SJCRH30 (cell line): Measurements from ENCODE around the gene VWA5B1. TPM values are rescaled to one million over a fixed set of nuclear protein-coding genes. Genes with fewer than 3 reads are reported as not detected.

Source experiments
- DNase-seq, 2 experiments: peaks; one replicate each; pipeline ENCODE4 v3.0.0-alpha.2; 2015 to 2020
- H3K27ac ChIP-seq: fragments of 250-450 bp; sonication (Bioruptor Pico); 2 replicates; pipeline ENCODE4 v1.5.1; 2020; ENCODE audit warnings: mild to moderate bottlenecking, moderate library complexity
- H3K27me3 ChIP-seq: fragments of 250-450 bp; sonication (Bioruptor Pico); 2 replicates; pipeline ENCODE4 v1.5.1; 2020; ENCODE audit warnings: mild to moderate bottlenecking, moderate library complexity
- H3K36me3 ChIP-seq: fragments of 250-450 bp; sonication (Bioruptor Pico); 2 replicates; pipeline ENCODE4 v1.5.1; 2020; ENCODE audit warnings: mild to moderate bottlenecking, moderate library complexity
- H3K4me1 ChIP-seq: fragments of 250-450 bp; sonication (Bioruptor Pico); 2 replicates; pipeline ENCODE4 v1.5.1; 2020; ENCODE audit warnings: mild to moderate bottlenecking, moderate library complexity
- H3K4me3 ChIP-seq: fragments of 250-450 bp; sonication (Bioruptor Pico); 2 replicates; pipeline ENCODE4 v1.5.1; 2020; ENCODE audit warnings: mild to moderate bottlenecking, moderate library complexity
- H3K9me3 ChIP-seq: fragments of 250-450 bp; sonication (Bioruptor Pico); replicated peaks from 2 replicates; pipeline ENCODE4 v1.5.1; 2020; ENCODE audit warnings: mild to moderate bottlenecking, moderate library complexity
- total RNA-seq: library from RNA; depleted of rRNA; stranded (reverse); fragments of >200 nt; shearing (Covaris generic); gene quantifications from 2 replicates; pipeline ENCODE4 v1.2.3, GENCODE V29; 2014

Gene VWA5B1
- total RNA-seq, 1 experiment from 2014 or later: not detected

DNA sequence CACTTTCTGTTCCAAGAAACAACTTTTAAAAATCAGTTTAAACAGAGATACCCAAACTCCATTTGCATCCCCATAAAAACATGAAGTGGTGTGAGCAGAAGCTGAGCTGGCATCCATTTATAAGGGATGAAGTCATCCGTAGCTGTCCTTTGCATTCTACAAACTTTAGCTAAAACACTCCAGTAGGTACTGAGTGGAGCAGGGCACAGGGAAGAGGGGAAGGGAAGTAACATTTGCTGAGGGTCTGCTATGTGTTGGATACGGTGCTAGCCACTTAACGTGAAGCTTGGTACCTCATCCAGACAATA is 32.9 kb downstream of the VWA5B1 start:
- peaks cover 28% of the 10 kb centered on the region for H3K27me3 ChIP-seq
- H3K9me3 ChIP-seq: no peaks in the 10 kb centered on the region
- no peak overlapping the region for H3K4me3 ChIP-seq
- peaks cover 15% of the 10 kb centered on the region for H3K4me1 ChIP-seq
- DNase-seq: no peak
- no peaks in the 10 kb centered on the region for H3K36me3 ChIP-seq
- H3K27ac ChIP-seq: no peak overlapping the region

DNA sequence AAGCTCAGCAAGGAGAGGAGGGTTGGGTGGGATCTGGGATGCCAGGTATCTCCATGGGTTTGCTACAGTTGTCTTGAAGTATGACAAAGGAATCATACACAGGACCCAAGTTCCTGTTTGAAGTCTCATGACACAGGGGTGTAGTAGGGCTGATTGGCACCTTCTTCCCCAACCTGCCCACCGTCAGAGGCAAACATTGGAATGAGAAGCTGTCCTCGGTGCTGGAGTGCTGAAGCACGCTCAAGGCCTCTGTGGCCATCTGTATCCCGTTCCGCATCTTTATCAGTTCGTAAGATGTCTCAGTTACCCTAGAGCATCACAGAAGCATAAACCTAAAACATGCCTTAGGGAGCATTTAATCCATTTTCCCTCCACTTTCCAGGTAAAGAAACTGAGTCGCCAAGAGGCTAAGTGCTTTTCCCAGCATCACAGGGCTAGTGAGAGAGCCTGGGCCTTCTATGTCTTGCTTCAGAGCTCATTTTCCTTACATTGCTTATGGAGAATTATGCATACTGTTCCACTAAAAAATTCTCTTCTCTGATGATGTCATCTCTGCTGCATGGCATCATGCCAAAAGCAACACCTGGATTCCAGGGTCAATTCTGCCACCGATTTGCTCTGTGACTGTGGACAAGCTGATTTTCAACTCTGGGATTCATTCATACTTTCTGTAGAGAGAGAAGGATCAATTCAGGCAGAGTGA is 34.2 kb downstream of the VWA5B1 start:
- H3K27ac ChIP-seq: no peak overlapping the region
- H3K27me3 ChIP-seq: peaks cover 28% of the 10 kb centered on the region

DNA sequence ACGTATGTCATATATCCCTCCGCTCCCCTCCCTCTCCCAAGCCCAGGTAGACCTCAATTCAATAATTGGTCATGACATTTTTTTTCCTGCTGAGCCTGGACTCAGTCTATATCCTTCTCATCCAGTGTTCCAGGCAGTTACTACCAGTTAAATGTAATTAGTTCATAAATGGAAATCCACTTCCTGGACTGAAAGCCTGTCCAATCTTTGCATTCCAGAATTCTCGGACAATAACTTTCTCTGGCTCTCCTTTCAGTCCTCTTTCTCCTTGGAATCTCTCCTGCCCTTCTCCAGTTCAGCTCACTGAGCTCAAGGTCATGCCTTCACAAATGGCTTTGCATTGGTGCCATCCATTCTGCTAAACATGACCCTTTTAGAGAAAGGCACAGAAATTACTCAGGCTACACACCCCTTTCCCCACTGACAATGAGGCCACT is 34.8 kb downstream of the VWA5B1 start:
- DNase-seq: no peak
- Histone ChIP-seq H3K4me3 (no peak overlapping the region), H3K4me1 (peaks cover 15% of the 10 kb centered on the region), H3K36me3 (no peaks in the 10 kb centered on the region), H3K27me3 (peaks cover 26% of the 10 kb centered on the region), H3K9me3 (no peaks in the 10 kb centered on the region), H3K27ac (no peak overlapping the region)

More for the DNA sequence above, 34.2 kb downstream of the VWA5B1 start:
- Histone ChIP-seq H3K36me3 (no peaks in the 10 kb centered on the region), H3K9me3 (no peaks in the 10 kb centered on the region), H3K4me1 (peaks cover 15% of the 10 kb centered on the region), H3K4me3 (no peak overlapping the region)
- DNase-seq: no peak

DNA sequence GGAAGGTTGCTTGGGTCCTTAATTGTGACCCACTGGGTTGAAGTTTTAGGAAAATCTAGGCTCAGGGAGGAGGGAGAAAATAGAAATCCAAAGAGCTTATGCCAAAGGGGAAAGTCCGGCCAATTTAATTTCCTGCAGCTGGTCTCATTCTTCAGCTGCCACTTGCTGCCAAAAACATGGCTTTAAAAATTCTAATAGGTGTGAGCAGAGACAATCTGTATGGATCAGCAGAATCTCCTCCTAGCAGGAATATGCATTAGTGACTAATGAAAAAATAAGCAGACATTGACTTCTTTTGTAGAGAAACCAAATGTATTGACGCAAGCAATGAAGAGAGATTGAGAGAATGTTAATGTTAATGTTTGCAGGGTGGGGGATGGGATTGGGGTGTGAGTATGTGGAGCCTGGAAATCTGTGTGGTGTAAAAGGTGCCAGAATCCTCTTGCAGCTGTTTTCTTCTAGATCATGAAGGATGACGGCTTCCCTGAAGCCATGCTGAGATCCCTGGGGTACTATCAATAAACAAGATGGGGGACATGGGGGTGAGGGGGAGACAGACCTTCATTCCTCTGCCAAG is 35.3 kb downstream of the VWA5B1 start:
- H3K36me3 ChIP-seq: no peaks in the 10 kb centered on the region
- no peak overlapping the region for H3K27ac ChIP-seq
- DNase-seq: peak in 1 of 2 experiments; percentile 38

DNA sequence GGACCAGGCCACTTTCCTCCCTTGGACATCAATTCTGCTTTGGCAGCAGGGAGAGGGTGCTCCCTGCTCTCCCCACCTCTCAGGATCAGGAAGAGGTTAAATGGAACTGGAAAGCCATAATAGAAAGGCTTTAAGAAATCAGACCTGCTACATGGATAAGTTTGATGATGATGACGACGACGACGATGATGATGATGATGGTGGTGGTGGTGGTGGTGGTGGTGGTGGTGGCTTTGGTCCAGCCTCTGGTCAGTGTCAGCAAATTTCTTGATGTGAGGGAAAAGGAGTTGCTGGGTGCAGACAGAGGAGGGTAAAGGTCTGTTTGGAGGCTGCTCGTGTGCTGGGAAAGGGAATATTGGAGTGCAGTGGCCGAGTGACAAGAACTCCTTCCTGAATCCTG is 36.8 kb downstream of the VWA5B1 start:
- Histone ChIP-seq H3K27me3 (peaks cover 11% of the 10 kb centered on the region), H3K4me3 (no peak overlapping the region), H3K4me1 (peaks cover 15% of the 10 kb centered on the region), H3K9me3 (no peaks in the 10 kb centered on the region), H3K27ac (no peak overlapping the region), H3K36me3 (no peaks in the 10 kb centered on the region)
- DNase-seq: no peak

More for the DNA sequence above, 35.3 kb downstream of the VWA5B1 start:
- Histone ChIP-seq H3K4me3 (no peak overlapping the region), H3K4me1 (peaks cover 15% of the 10 kb centered on the region), H3K9me3 (no peaks in the 10 kb centered on the region), H3K27me3 (peaks cover 22% of the 10 kb centered on the region)

DNA sequence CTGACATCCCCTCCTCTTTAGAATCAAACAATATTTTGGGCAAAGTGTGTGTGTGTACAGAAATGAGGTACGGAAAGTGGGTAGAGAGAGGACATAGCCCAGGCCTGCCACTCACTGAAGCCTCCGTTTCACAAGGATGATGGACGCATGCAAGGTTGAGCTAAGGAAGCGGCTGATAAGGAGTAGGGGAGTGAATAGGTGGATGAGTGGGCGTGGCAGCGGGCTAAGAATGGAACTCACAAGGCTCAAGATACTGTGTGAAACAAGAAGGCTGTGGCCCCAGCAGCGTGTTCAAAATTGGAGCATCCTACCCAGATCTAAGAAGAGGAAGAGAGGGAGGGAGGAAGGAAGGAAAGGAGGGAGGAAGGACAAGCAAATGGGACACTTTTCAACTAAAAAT is 37.5 kb downstream of the VWA5B1 start:
- Histone ChIP-seq H3K36me3 (no peaks in the 10 kb centered on the region), H3K4me1 (peaks cover 15% of the 10 kb centered on the region), H3K4me3 (no peak overlapping the region), H3K27ac (no peak overlapping the region), H3K27me3 (peaks cover 5% of the 10 kb centered on the region; the same call in 1 of the 2 replicates), H3K9me3 (no peaks in the 10 kb centered on the region)
- DNase-seq: no peak

DNA sequence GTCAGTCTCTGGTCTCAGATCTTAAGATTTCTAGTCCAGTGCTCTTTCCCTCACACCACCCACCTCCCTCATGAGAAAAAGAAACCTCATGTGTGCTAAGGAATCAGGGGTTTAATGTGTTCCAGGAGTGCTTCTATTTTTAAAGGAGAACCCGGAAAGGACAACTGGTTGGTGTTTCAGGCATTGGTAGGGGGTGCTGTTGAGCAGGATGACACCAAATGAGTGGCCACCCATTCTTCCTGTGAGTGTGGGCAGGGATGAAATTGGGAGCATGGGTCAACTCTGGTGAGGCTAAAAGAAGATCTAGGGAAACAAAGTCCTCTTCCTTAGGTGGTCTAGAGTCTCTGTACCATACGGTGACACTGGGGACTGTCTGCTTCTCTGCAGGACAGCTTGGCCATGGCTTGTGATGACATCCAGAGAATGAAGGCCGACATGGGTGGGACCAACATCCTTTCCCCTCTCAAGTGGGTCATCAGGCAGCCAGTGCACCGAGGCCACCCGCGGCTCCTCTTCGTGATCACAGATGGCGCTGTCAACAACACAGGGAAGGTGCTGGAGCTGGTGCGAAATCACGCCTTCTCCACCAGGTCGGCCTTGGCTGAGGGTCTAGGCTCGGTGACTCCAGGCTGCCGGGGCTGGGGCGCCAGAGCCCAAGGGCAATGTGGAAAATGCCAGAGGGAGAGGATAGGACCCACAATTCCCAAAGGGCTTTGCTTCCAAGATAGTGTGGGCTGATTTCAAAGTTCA is 39.3 kb downstream of the VWA5B1 start:
- no peak for DNase-seq
- H3K4me3 ChIP-seq: no peak overlapping the region
- H3K36me3 ChIP-seq: no peaks in the 10 kb centered on the region
- no peaks in the 10 kb centered on the region for H3K9me3 ChIP-seq
- H3K4me1 ChIP-seq: peaks cover 14% of the 10 kb centered on the region
- no peak overlapping the region for H3K27ac ChIP-seq
- H3K27me3 ChIP-seq: no peaks in the 10 kb centered on the region; the same call in none of the 2 replicates

DNA sequence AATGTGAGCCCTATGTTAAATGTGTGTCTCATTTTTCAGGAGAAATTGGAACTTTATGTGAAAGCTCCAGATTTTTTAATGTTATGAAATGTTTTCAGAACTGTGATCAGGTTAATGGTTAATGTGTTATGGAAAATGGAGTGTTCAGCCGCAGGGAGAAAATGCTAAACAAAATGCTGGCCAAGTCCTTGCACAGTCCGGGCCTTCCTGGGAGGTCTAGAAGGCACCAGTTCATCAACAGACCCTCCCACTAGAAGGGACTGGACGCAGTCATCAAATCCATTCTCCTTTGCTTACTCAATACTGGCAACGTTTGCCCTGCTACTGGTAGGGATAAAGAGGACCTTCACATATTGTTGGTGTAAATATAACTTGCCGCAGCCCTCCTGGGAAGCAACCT is 43.4 kb downstream of the VWA5B1 start:
- H3K36me3 ChIP-seq: no peaks in the 10 kb centered on the region
- no peak for DNase-seq
- H3K4me1 ChIP-seq: no peaks in the 10 kb centered on the region
- H3K9me3 ChIP-seq: no peaks in the 10 kb centered on the region
- H3K27me3 ChIP-seq: no peaks in the 10 kb centered on the region; the same call in none of the 2 replicates
- H3K27ac ChIP-seq: no peak overlapping the region
- no peak overlapping the region for H3K4me3 ChIP-seq

DNA sequence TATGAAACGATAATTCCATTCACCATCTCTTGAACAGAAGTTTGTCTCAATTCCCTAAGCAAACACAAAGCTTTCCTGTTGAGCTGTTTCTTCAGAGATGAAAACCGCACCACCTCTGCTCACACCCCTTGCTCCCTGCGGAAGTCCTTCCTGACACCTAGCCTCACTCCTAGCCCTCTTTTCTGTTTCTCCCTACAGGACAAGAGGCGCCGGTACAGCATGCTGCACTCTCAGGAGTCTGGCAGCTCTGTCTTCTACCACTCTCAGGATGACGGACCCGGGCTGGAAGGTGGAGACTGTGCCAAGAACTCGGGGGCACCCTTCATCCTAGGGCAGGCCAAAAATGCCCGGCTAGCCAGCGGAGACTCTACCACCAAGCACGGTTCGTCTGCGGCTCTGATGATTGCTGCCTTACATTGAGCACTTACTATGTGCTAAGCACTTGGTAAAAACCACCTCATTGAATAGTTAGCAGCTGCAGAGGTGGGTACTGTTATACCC is 45.5 kb downstream of the VWA5B1 start:
- H3K36me3 ChIP-seq: no peaks in the 10 kb centered on the region
- no peaks in the 10 kb centered on the region; the same call in none of the 2 replicates for H3K27me3 ChIP-seq
- no peaks in the 10 kb centered on the region for H3K4me1 ChIP-seq
- H3K27ac ChIP-seq: no peak overlapping the region
- H3K4me3 ChIP-seq: no peak overlapping the region
- DNase-seq: no peak
- H3K9me3 ChIP-seq: no peaks in the 10 kb centered on the region

DNA sequence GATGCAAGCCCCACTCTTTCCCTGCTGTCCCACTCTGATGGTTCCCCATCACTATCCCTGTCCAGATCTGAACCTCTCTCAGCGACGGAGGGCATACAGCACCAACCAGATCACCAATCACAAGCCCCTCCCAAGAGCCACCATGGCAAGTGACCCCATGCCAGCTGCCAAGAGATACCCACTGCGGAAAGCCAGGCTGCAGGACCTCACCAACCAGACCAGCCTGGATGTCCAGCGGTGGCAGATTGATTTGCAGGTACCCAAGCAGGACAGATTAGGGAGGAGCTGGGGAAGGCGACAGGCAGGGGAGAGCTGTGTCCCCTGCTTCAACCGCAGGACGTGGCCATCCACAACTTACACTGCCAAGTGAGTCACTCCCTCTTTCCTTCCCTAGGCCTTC is 46.9 kb downstream of the VWA5B1 start:
- Histone ChIP-seq H3K36me3 (no peaks in the 10 kb centered on the region), H3K9me3 (no peaks in the 10 kb centered on the region), H3K27ac (no peak overlapping the region), H3K27me3 (no peaks in the 10 kb centered on the region; the same call in 1 of the 2 replicates), H3K4me1 (no peaks in the 10 kb centered on the region), H3K4me3 (no peak overlapping the region)
- DNase-seq: no peak

DNA sequence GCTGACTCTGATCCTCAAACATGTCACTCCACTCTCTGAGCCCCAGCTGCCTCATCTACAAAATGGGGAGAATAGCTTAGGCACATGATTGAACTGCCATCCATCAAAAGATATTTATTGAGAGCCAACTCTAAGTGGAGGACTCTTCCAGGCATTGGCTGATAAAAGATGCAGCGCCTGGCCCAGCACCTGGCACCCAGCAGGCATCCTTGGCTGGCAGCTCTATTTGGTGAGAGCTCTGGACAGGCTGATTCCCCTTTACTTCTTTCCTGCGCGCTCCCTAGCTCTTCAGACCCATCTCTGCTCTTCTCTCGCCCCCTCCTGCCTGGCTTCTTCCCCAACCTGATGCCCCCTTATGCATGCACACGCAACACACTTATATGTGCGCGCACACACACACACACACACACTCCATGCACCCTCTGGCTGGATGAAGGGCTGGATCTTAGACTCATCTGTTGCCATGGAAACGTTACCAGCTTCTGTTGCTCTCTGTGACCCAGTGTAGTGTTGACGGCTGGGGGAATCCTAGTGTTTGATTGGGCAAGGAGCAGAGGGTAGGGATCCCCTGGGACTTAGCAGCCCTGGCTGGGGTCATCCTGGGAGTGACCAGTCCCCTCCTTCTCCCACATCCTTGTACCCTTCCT is 49.3 kb downstream of the VWA5B1 start:
- Histone ChIP-seq H3K9me3 (no peaks in the 10 kb centered on the region), H3K4me1 (no peaks in the 10 kb centered on the region), H3K4me3 (no peak overlapping the region), H3K27me3 (no peaks in the 10 kb centered on the region; the same call in 1 of the 2 replicates), H3K27ac (no peak overlapping the region), H3K36me3 (no peaks in the 10 kb centered on the region)
- no peak for DNase-seq

DNA sequence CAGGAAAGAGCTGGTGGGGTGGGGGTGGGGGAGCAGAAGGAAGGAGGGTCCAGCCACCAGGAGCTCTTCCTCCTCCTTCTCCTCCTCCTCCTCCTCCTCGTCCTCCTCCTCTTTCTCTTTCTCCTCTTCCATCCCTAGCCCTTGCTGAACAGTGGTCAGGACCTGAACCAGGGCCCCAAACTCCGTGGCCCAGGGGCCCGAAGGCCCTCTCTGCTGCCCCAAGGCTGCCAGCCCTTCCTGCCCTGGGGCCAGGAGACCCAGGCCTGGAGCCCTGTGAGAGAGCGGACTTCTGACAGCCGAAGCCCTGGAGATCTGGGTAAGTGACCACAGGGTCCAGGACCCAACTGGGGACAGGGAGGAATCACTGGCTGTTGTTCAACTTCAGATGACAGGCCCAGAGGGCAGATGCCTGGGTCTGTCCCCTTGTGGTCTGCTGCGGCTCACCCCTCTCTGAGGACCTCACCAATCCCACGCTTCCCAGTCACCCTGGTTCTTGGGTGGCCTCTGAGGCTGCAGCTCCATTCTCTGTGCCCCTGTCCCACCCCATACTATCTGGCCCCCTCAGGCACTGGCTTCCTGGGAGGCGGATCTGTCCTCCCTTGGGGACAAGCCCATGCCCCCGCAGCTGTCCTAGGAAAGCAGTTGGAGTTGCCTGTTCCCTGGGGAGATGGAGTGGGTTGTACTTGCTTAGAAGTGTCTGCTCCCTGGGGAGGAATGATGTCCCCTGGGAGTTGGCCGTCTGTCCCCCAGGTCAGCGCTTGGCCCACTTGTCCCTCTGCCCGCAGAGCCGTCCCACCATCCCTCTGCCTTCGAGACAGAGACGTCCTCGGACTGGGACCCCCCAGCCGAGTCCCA is 51.8 kb downstream of the VWA5B1 start:
- Histone ChIP-seq H3K36me3 (no peaks in the 10 kb centered on the region), H3K9me3 (no peaks in the 10 kb centered on the region; the same call in 1 of the 2 replicates), H3K4me1 (no peaks in the 10 kb centered on the region), H3K4me3 (no peak overlapping the region), H3K27ac (no peak overlapping the region), H3K27me3 (no peaks in the 10 kb centered on the region; the same call in 1 of the 2 replicates)
- no peak for DNase-seq

DNA sequence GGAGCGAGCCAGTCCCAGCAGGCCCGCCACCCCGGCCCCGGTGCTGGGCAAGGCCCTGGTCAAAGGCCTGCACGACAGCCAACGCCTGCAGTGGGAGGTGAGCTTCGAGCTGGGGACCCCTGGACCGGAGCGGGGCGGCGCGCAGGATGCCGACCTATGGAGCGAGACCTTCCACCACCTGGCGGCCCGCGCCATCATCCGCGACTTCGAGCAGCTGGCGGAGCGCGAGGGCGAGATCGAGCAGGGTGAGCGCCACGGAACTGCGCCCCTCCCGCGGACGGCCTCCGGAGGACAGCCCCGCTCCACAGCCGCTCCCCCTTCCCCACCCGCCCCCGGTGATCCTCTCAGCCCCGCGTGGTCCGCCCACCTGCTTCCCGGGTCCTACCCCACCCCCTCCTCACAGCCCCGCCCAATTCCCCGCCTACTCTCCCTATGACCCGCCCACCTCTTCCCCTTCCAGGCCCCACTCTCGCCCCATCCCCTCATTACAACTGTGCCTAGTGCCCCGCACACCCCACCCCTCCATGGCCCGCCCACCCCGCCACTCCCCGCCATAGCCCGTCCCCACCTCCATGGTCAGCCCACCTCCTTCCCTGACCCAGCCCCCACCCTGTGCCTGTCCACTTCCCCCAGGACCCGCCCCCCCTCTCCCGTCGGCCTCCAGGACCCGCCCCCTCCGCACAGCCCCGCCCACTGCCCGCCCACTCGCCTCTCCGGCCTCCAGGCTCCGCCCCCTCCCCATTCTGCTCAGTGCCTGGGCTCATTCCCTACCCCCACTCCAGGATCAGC is 52.7 kb downstream of the VWA5B1 start:
- no peaks in the 10 kb centered on the region; the same call in 1 of the 2 replicates for H3K9me3 ChIP-seq
- no peaks in the 10 kb centered on the region; the same call in 1 of the 2 replicates for H3K27me3 ChIP-seq
- H3K27ac ChIP-seq: no peak overlapping the region
- DNase-seq: no peak
- no peak overlapping the region for H3K4me3 ChIP-seq
- no peaks in the 10 kb centered on the region for H3K36me3 ChIP-seq
- H3K4me1 ChIP-seq: no peaks in the 10 kb centered on the region
